ENCODE data around the gene ANO2.
"Not testable (repeated sequence)": the region's sequence is repeated elsewhere in the genome, so short reads cannot be mapped to it uniquely, and the experiment has no call there.

ANO2 gene

GRCh38 chr12:5718073-5718472, 227.0 kb downstream of the ANO2 start:
- no peak for DNase-seq

- DNase-seq: no peak
Observed at GRCh38 chr12:5716976-5717375, 228.1 kb downstream of the ANO2 start.

DNA sequence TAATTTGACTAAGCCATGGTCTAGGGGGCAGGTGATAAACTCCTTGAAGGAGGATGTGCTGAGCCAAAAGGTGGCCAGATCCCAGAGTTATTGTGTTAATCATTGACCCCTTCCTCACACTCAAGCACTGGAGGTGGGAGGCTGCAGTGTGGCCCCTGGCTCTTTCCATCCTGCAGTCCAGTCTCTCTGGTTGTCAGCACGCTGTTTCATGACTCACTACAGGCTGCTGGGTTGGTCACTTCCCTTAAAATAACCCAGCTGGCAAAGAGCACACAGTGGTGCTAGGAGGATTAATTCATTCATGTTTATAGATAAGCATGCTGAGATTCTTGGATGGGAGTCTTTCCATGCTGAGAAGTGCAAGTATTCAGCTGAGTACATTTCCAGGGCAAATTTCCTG, 228.9 kb downstream of the ANO2 start:
- DNase-seq: no peak

DNA sequence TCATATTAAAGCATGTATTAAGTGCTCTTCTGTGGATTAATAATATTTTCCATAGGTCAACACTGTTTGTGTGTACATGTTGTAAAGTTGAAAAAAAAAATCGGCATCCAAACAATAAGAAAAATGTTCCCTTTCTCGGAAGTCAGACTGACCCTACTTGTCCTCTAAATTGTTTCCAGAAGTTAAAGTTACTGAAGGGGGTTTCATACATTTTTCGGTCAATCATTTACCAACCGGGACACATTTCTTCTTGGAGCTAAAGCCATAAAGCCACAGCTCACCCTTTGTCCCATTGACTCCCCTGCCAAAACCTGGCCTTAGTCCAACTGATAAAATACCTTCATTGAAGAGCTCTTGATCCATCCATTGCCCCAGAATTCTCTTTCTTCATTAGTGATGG, 230.0 kb downstream of the ANO2 start:
- DNase-seq: no peak

DNA sequence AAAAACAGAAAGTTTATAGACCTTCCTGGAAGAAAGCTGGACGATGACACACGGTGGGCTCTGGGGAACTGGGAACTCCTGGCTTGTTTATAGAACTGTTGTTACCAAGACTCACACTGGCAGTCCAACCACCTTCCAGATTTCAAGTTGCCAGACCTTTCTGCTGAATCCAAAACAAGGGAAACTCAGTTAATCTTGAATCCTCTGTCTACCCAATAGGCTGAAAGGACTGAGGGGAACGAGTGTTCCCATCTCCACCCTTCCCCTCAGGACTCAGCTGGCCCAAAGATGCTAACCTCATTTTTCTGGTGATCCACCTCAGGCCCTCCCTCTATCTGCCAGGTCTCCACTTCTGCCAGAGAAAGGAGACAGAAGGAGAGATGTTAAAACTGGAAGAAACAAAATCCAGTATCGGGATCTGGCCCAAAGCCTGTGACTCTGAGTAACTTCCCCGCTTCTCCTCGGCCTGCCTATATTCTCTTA, 231.4 kb downstream of the ANO2 start:
- no peak for DNase-seq

DNA sequence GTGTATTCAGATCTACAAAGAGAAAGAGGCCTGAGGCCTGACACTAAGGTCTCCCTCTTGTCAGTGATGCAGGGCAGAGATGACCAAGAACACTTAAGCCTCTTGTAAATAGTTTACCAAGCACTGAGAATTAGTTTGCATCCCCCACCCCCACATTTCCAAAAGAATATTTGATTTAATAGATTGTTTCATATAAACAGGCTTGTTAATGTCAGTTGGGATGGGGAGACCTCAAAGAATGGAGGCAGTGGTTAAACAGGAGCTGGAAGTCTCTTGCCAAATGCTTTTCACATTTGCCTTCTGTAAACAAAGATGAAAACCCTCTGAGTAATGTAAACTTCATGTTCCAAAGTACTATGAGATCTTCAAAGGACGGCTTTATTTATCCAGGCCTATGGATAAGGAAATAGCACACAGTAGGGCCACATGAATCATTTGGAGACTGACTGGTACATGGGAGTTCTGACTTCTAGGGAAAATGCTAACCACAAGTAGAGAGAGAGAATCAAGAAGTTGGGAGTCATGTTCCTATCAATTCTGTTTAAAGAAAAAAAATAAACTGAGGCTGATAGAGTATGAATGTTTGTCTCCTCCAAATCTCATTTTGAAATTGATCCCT, 234.7 kb downstream of the ANO2 start:
- DNase-seq: no peak

DNA sequence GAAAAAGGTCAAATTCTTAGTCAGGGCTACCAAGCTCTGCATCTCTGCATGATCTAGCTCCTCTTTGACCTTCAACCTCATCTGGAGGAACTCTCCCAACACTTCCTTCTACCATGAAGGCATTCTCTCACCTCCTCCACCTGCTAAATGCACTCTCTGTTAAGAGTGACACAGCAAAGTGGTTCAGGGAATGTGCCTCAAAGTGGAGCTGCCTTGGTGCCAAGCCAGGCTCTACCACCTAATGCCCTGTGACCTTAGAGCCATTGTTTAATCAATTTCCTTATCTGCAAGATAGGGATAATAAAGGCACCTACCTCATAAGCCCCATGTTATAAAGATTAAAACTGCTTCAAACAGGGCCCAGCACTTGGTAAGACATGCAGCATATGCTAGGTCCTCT, 236.7 kb downstream of the ANO2 start:
- DNase-seq: no peak

GRCh38 chr12:5706247-5706646, 238.8 kb downstream of the ANO2 start:
- DNase-seq: no peak

- no peak for DNase-seq
Observed at GRCh38 chr12:5705791-5706190, 239.3 kb downstream of the ANO2 start.

DNA sequence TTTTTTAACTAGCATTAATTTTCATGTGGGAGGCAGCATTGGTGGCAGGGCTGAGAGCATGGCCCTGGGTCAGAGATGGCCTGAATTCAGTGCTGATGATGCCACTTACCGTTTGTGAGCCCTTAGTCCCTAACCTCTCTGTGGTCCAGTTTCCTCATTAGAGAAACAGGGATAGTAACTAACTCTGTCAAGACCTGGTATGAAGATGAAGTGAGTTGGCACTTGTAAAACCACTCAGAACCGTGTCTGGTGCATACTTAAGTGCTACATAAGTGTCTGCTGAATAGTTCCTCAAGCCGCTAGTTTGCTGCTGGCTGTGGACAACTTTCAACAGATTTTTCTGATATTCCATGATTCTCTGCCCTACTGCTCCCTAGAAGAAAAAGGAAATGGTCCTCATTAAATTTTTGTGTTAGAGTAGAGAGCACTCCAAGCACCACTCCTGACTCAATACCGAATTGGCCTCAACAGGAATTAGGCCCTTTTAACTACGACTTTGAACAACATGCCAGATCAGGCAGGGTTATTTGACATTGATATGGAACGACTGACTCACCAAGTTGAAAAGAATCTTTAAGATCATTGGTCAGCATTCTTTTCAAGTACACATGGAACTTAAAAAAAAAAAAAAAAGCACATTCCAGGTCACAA, 250.2 kb downstream of the ANO2 start:
- DNase-seq: no peak

DNA sequence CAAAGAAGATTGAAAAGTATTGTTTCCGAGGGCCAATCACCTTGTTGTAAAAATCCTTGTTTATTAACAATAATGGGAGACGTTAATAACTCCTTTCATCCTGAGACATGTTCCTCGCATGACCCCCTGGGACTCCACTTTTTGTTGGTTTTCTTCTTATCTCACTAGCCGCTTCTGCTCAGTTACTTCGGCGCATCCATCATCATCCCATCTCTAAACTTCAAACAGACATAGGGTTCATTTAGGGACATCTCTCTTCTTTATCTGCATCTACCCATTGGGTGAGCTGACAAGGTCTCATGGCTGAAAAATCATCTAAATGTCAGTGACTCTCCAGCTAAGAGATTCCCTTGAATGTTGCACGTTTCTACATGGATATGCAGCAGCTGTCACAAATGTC, 252.2 kb downstream of the ANO2 start:
- DNase-seq: no peak

DNA sequence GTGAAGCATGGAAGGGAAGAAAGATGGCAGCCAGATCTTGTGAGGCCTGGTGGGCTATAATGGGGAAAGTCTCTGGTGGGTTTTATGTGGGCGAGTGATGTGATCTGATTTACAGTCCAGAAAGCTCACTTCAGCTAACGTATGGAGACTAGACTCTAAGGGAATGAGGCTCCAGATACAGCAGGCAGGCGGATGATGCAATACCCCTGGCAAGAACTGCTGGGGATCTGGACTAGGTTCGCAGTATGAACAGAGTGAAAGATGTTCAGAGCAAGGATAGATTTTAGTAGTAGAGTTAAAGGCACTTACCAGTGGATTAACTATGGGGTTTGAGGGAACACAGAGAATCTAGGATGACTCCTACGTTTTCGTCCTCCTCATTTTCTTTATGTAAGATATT, 253.1 kb downstream of the ANO2 start:
- DNase-seq: no peak

DNA sequence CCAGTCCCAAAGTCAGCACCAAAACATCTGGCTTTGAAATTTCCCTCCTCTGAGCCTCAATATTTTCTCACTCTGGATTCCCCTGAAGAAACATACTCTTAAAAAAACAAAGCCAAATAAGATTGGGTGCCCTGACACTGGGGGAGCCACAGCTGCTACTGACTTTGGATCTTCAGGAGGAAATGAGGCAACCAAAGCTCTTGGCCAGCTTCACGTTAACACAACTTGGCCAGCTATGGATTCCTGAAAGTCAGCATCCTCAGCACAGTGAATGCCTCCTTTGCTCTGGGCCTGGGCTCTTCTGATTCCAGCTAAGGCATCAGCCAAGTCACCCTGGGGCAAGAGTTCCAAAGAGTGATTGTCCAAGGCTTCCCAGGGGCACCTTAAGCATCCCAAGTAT, 254.8 kb downstream of the ANO2 start:
- DNase-seq: no peak

- DNase-seq: no peak
Observed at GRCh38 chr12:5689773-5690172, 255.3 kb downstream of the ANO2 start.

DNA sequence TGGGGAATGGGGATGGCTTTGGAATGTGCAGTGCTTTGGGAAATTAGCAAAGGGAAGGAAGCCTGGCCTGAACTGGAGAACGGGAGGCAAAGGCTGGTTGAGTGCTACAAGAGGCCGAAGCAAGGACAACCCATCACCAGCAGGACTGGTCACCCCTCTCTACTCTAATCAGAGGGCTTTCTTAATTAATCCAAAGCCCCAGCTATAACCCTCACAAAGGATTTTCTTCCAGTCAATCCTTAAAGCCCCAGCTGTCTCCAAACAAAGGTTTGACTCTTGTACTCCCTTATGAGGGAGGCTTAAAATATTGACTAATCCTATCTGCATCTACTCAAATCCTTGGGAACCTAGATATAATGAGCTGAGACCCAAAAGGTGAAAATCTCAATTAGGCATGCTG, 256.8 kb downstream of the ANO2 start:
- DNase-seq: no peak

GRCh38 chr12:5685935-5686334, 259.1 kb downstream of the ANO2 start:
- DNase-seq: no peak

DNA sequence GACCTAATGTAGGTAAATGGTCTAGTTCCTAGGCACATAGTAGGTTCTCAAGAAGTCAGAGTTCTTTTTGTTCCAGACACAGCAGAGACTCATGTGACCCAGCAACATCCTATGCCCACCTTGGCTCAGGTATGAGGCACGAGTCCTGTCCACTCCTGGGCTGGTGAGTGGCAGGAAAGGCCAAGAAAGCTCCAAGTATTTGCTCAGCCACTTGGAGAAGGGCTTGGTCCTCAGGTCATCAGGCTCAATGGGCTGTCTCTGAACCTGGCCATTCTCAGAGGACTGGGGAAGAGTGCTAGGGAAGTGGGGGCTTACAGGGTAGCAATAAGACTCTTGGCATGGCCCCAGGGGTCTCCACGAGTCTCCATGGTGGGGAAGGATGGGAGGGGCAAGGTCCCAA, 260.1 kb downstream of the ANO2 start:
- no peak for DNase-seq

DNA sequence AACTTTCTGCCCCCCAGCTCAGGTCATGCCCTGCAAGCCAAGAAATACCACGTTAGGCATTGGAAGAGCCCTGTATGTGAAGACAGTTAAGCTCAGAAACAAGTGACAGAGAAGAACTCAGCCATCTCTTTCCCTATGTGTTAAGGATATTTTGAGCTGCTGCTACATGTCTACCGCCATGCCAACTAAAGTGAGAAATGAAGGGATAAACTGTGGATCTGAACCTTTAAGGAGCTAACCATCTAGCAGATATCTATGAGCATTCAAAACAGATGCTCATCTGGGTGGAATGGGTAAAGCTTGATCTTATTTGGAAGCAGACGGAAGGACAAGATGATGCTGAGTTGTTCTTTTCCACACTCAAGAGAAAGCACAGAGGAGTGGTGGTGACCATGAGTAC, 262.5 kb downstream of the ANO2 start:
- no peak for DNase-seq

DNA sequence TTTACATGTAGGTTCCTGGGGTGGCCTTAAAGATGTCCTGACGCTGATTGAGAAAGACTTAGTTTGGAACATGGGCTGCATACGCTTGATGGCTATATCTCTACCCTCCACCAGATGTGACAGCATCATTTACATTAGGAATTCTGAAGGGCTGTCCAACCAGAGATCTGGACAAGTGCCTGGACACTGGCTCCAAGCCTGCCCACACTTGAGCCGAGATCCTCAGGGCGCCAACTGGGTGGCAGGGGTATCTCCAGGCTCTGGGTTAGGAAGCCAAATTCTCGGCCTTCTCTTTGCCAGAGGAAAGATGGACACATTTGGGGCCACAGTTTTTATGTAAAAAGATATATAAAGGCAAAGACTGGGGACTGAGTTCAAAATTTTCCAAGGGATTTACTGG, 266.9 kb downstream of the ANO2 start:
- DNase-seq: no peak

- DNase-seq: not testable (repeated sequence)
Observed at GRCh38 chr12:5669624-5670023, 275.4 kb downstream of the ANO2 start.

DNA sequence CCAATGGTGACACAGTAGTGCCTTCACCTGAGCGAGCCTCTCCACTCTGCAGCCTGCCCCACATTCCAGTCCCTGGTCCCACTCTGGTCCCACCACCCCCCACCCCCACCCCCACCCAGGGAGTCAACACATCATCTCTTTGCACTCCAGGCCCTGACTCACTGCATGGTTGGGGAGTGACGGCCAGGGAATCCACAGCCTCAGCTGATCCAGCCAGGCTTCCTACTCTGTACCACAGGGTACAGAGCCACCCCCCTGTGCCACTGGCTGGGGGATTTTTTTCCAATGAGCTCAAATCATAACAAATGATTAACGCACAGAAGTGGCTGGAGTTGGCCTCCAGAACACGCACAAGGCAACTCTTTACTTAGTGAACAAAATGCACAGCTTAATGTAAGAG, 279.4 kb downstream of the ANO2 start:
- no peak for DNase-seq

DNA sequence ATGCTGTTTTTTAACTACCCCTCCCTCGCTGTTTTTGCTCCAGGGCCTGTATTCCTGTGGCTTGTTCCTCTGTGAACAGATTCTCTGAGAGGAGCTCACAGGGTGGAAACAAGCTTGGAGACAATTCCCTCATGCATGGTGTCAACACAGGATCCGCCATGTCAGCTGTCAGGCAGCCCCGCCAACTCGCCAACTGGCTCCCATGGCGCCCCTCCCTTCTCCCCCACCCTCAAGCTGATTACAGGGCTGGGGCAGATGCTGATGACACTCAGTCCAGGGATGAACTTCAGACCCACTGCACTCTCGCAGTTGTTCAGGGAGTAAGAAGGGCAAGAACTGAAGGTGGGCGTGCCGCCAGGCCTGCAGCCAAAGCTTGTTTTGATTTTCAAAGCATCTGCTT, 283.2 kb downstream of the ANO2 start:
- DNase-seq: no peak

DNA sequence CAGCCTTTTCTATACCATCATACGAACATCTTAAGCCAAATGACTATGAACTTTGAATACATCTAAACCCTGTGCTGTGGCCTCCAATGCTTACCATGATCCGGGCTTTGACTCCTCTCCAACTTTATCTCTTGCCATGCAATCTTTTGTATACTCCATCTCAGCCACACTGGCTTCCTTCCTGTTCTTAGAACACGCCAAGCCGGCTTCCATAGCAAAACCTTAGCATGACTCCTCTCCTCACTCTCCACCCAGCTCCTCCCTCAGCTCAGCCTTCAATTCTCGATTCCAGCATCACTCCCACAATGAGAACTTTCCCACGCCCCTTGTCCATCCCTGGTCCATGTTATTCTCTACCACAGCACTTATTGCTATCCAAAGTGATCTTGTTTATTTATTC, 284.8 kb downstream of the ANO2 start:
- no peak for DNase-seq

- not testable (repeated sequence) for DNase-seq
Observed at GRCh38 chr12:5658339-5658941, 286.6 kb downstream of the ANO2 start.

DNA sequence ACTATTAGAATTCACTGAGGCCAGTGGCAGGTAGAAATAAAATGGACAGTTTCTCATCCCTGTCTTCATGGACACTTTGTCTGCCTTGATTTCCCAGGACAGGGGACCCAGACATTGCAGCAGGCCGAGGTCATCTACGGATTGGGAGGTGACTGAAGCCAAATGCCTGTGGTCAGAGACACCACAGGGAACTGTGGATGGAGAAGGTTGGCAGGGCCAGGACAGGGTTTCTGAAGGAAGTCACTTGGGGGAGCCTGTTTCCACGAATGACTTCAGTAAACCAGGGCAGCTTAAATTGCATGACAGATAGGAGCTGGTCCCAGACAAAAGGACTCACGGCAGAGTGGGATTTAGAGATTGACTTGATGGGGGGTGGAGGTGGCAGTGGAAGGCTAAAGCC, 288.2 kb downstream of the ANO2 start:
- no peak for DNase-seq

Measured in NCI-H69 (cell line).